Mesenchymal stem cell (in vitro differentiated cells and primary cell): ENCODE measurements around the gene BSG.

Experiments used
- DNase-seq: peaks from one replicate; pipeline ENCODE4 v3.0.0-alpha.2; 2013
- H2AFZ ChIP-seq: one replicate; pipeline ENCODE4 v1.6.1; 2013; ENCODE audit warnings: low read depth, mild to moderate bottlenecking, control low read depth, inconsistent platforms, low read length, moderate library complexity
- H2AK5ac ChIP-seq: 2 replicates; pipeline ENCODE4 v1.6.1; 2013; ENCODE audit warnings: low read length, moderate library complexity, mild to moderate bottlenecking, inconsistent platforms; ENCODE audit not compliant: severe bottlenecking
- H2BK120ac ChIP-seq: one replicate; pipeline ENCODE4 v1.6.1; 2013; ENCODE audit warnings: low read depth, mild to moderate bottlenecking, inconsistent platforms, low read length, moderate library complexity
- H2BK12ac ChIP-seq, 2 experiments: one replicate each; pipeline ENCODE4 v1.6.1; 2013; ENCODE audit warnings: inconsistent platforms in 2 of 2, low read length in 2 of 2, mild to moderate bottlenecking in 2 of 2, moderate library complexity in 2 of 2, control low read depth in 1 of 2
- H2BK15ac ChIP-seq: one replicate; pipeline ENCODE4 v1.6.1; 2013; ENCODE audit warnings: mild to moderate bottlenecking, low read depth, inconsistent platforms; ENCODE audit not compliant: poor library complexity, severe bottlenecking
- H2BK5ac ChIP-seq: 2 replicates; pipeline ENCODE4 v1.6.1; 2013; ENCODE audit warnings: low read depth, mild to moderate bottlenecking, low read length, control low read depth, inconsistent platforms; ENCODE audit not compliant: poor library complexity, severe bottlenecking
- H3K14ac ChIP-seq, 2 experiments: one replicate each; pipeline ENCODE4 v1.6.1; 2013; ENCODE audit warnings: inconsistent platforms in 2 of 2, low read length in 2 of 2, control low read depth in 1 of 2, mild to moderate bottlenecking in 1 of 2, moderate library complexity in 1 of 2
- H3K18ac ChIP-seq, 2 experiments: one replicate each; pipeline ENCODE4 v1.6.1; 2013; ENCODE audit warnings: inconsistent platforms in 2 of 2, low read length in 2 of 2, control low read depth in 1 of 2, low read depth in 1 of 2, mild to moderate bottlenecking in 1 of 2
- H3K23ac ChIP-seq, 2 experiments: one replicate each; pipeline ENCODE4 v1.6.1; 2013; ENCODE audit warnings: inconsistent platforms in 2 of 2, low read length in 2 of 2, mild to moderate bottlenecking in 2 of 2, moderate library complexity in 2 of 2, control low read depth in 1 of 2
- H3K27ac ChIP-seq: 2 replicates; pipeline ENCODE4 v1.5.1; 2013; ENCODE audit warnings: mild to moderate bottlenecking, moderate library complexity, low read length, control low read depth, inconsistent platforms; ENCODE audit not compliant: poor library complexity, severe bottlenecking
- H3K27me3 ChIP-seq, 2 experiments: 2 replicates each; pipeline versions ENCODE4 v1.6.1 to v1.7.0; 2013; ENCODE audit warnings: low read length in 2 of 2, mild to moderate bottlenecking in 2 of 2, moderate library complexity in 2 of 2, control low read depth in 1 of 2, inconsistent platforms in 1 of 2; ENCODE audit not compliant: control insufficient read depth in 1 of 2, insufficient read depth in 1 of 2
- H3K36me3 ChIP-seq, 2 experiments: 2 replicates each; pipeline versions ENCODE4 v1.6.1 to v1.7.0; 2013; ENCODE audit warnings: low read length in 2 of 2, control low read depth in 1 of 2, inconsistent platforms in 1 of 2, low read depth in 1 of 2, mild to moderate bottlenecking in 1 of 2; ENCODE audit not compliant: insufficient read depth in 2 of 2, control insufficient read depth in 1 of 2
- H3K4ac ChIP-seq, 2 experiments: one replicate each; pipeline ENCODE4 v1.6.1; 2013; ENCODE audit warnings: inconsistent platforms in 2 of 2, low read length in 2 of 2, mild to moderate bottlenecking in 2 of 2, moderate library complexity in 2 of 2, control low read depth in 1 of 2, low read depth in 1 of 2
- H3K4me1 ChIP-seq: 2 replicates; pipeline ENCODE4 v1.6.1; 2013; ENCODE audit warnings: low read depth, low read length, control low read depth; ENCODE audit not compliant: control insufficient read depth, insufficient read depth
- H3K4me2 ChIP-seq: 2 replicates; pipeline ENCODE4 v1.6.1; 2013; ENCODE audit warnings: low read length, mild to moderate bottlenecking, inconsistent platforms; ENCODE audit not compliant: poor library complexity, severe bottlenecking
- H3K4me3 ChIP-seq, 2 experiments: 2 replicates each; pipeline versions ENCODE4 v1.5.1 to v1.7.0; 2013; ENCODE audit warnings: low read length in 2 of 2, mild to moderate bottlenecking in 2 of 2, control low read depth in 1 of 2, low read depth in 1 of 2; ENCODE audit not compliant: insufficient read depth in 1 of 2
- H3K79me1 ChIP-seq: replicated peaks from 2 replicates; pipeline ENCODE4 v1.6.1; 2013; ENCODE audit warnings: mild to moderate bottlenecking, control low read depth, low read length, inconsistent platforms; ENCODE audit not compliant: poor library complexity, severe bottlenecking
- H3K9ac ChIP-seq: 2 replicates; pipeline ENCODE4 v1.7.0; 2013; ENCODE audit warnings: mild to moderate bottlenecking, low read length, moderate library complexity
- H3K9me3 ChIP-seq: 2 replicates; pipeline ENCODE4 v1.7.0; 2013; ENCODE audit warnings: mild to moderate bottlenecking, low read length; ENCODE audit not compliant: control insufficient read depth
- H4K8ac ChIP-seq: one replicate; pipeline ENCODE4 v1.6.1; 2013; ENCODE audit warnings: inconsistent platforms, mild to moderate bottlenecking, low read length, moderate library complexity
- H4K91ac ChIP-seq: one replicate; pipeline ENCODE4 v1.6.1; 2013; ENCODE audit warnings: mild to moderate bottlenecking, low read length, inconsistent platforms
- WGBS: methylation state at CpG from one replicate; pipeline ENCODE4 v1.1.7; 2013; ENCODE audit warnings: mixed read lengths; 5-methylcytosine and 5-hydroxymethylcytosine counted together

Gene BSG

DNA sequence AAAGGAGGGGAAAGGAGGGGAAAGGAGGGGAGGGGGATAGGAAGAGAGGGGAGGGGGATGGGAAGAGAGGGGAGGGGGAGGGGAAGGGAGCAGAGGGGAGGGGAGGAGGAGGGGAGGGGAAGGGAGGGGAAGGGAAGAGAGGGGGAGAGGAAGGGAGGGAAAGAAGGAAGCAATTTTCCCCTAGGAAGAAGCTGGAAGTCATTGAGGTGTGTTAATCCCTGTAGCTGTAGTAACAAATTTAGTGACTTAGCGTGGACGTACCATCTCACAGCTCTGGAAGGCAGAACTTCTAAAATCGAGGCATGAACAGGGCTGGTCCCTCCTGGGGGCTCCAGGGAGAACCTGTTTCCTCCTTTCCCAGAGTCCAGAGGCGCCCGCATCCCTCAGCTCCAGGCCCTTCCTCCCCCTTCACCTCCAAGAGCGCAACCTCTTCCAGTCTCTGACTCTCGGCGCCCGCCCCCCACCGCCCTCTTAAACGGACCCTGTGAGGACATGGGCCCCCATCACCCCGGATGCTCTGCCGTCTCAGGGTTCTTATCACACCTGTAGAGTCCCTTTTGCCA is 46.5 kb upstream of the BSG start:
- Histone ChIP-seq H2BK5ac (no peak overlapping the region), H3K79me1 (no peaks in the 10 kb centered on the region), H3K4ac (no peak overlapping the region), H4K91ac (no peak overlapping the region), H3K14ac (no peak overlapping the region), H3K23ac (no peak overlapping the region), H3K4me1 (peaks cover 12% of the 10 kb centered on the region), H2BK15ac (no peak overlapping the region), H3K4me3 (no peak overlapping the region), H3K27me3 (peaks cover 0 to 13% of the 10 kb centered on the region in 2 experiments), H2AK5ac (no peak overlapping the region), H3K9me3 (no peaks in the 10 kb centered on the region), H3K9ac (no peak overlapping the region), H3K18ac (peak overlapping the region in 1 of 2 experiments; percentile 3), H3K36me3 (peaks cover 3 to 10% of the 10 kb centered on the region in 2 experiments), H4K8ac (no peak overlapping the region), H3K4me2 (no peak overlapping the region), H2AFZ (no peak overlapping the region), H2BK12ac (peak overlapping the region in 1 of 2 experiments; percentile 3), H2BK120ac (no peak overlapping the region), H3K27ac (no peak overlapping the region)
- DNase-seq: no peak
- 65% methylated on average over 13 of the region's 13 CpGs for WGBS

DNA sequence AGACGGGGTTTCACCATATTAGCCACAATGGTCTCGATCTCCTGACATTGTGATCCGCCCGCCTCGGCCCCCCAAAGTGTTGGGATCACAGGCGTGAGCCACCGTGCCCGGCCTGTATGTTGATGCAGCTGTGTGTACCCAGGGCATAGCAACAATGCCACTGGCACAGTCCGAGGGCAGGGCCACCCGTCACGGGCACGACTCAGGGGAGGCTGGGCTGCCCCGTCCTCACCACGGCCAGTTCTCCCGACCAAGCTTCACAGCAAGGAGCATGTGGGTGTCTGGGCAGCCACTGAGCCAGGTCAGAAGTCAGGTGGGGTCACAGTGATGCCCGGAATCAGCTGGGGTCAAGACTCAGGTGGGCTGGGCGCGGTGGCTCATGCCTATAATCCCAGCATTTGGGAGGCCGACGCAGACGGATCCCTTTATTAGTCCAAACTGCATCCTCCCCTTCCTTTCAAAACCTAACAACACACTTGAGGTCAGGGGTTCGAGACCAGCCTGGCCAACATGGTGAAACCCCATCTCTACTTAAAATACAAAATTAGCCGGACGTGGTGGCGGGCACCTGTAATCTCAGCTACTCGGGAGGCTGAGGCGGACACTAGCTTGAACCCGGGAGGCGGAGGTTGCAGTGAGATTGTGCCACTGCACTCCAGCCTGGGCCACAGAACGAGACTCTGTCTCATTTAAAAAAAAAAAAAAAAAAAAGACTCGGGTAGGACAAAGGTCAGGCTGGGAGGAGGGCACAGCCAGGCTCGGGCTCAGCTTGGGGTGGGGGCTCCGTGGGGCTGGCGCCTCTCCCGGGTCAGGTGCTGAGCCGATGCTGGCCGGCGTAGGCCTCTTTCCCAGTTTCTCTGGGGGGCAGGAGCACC is 42.0 kb upstream of the BSG start:
- H3K36me3 ChIP-seq: peaks cover 0 to 13% of the 10 kb centered on the region in 2 experiments
- H3K4me1 ChIP-seq: peaks cover 28% of the 10 kb centered on the region
- H4K8ac ChIP-seq: peak overlapping the region; percentile 95
- H2BK12ac ChIP-seq: peak overlapping the region; percentile 2 to 98
- H3K14ac ChIP-seq: peak overlapping the region in 1 of 2 experiments; percentile 88
- H2AFZ ChIP-seq: peak overlapping the region; percentile 56
- H3K27me3 ChIP-seq: peaks cover 0 to 9% of the 10 kb centered on the region in 2 experiments
- peak overlapping the region; percentile 83 for H3K4me2 ChIP-seq
- 73% methylated on average over 38 of the region's 38 CpGs for WGBS
- peak overlapping the region; percentile 85 to 88 for H3K4me3 ChIP-seq
- no peak overlapping the region for H2BK5ac ChIP-seq
- DNase-seq: no peak
- no peak overlapping the region for H2AK5ac ChIP-seq
- peak overlapping the region in 1 of 2 experiments; percentile 57 for H3K18ac ChIP-seq
- peak overlapping the region in 1 of 2 experiments; percentile 84 for H3K4ac ChIP-seq
- H3K27ac ChIP-seq: no peak overlapping the region
- H4K91ac ChIP-seq: peak overlapping the region; percentile 55
- no peaks in the 10 kb centered on the region for H3K9me3 ChIP-seq
- H2BK120ac ChIP-seq: no peak overlapping the region
- H2BK15ac ChIP-seq: no peak overlapping the region
- peak overlapping the region in 1 of 2 experiments; percentile 89 for H3K23ac ChIP-seq
- no peaks in the 10 kb centered on the region for H3K79me1 ChIP-seq
- peak overlapping the region; percentile 83 for H3K9ac ChIP-seq

DNA sequence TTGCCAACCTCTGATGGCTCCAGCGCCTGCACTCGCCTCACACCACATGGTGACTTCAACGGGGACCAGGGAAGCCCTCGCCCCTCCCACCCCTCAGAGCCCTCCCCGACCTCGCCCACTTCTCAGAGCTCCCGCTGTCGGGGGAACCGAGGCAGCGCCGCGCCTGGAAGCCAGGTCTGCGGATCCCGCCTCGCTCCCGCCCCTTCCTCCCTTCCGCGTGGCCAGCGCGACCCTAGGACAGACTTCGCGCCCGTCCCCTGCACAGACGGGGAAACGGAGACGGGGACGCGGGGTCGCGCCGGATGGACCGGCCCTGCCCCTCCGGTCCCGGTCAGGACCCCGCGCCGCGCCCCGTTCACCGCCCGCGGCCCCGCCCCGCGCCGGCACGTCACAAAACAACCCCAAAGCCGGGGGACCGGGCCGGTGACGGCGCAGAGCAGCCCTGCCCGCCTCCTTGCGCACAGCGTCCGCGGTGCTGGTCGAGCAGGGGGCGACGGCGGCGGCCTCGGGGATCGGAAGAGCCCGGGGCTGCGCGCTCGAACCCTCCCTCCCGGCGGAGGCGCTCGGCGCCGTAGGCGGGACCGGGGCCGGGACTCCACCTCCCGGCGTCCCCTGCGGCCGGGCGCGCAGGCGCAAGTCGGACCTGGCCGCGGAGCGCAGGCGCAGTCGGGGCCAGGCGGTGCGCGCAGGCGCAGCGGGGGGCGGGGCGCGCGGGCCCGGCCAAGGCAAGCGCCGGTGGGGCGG is 41.2 kb upstream of the BSG start:
- Histone ChIP-seq H3K23ac (peak overlapping the region in 1 of 2 experiments; percentile 11), H3K79me1 (no peaks in the 10 kb centered on the region), H3K4ac (peak overlapping the region; percentile 78 to 95), H3K27me3 (peaks cover 0 to 3% of the 10 kb centered on the region in 2 experiments), H2BK5ac (peak overlapping the region; percentile 91), H3K18ac (peak overlapping the region; percentile 93 to 95), H2BK15ac (peak overlapping the region; percentile 94), H3K4me2 (peak overlapping the region; percentile 83), H4K91ac (peak overlapping the region; percentile 95), H4K8ac (peak overlapping the region; percentile 95), H2AK5ac (no peak overlapping the region), H3K4me3 (peak overlapping the region; percentile 85 to 88), H3K4me1 (peaks cover 36% of the 10 kb centered on the region), H3K36me3 (peaks cover 2 to 21% of the 10 kb centered on the region in 2 experiments), H3K9me3 (no peaks in the 10 kb centered on the region), H2BK120ac (peak overlapping the region; percentile 67), H3K27ac (no peak overlapping the region), H2BK12ac (peak overlapping the region in 1 of 2 experiments; percentile 76), H3K9ac (peak overlapping the region; percentile 83), H2AFZ (peak overlapping the region; percentile 56), H3K14ac (peak overlapping the region in 1 of 2 experiments; percentile 45)
- DNase-seq: peak; percentile 80
- under 1% methylated on average over 54 of the region's 103 CpGs for WGBS
